HG03460 (cell line): ENCODE results near the gene TEC.
A peak's percentile ranks its signal among the peaks of the same experiment; 100 is the strongest.
"Not testable (repeated sequence)": the region's sequence is repeated elsewhere in the genome, so short reads cannot be mapped to it uniquely, and the experiment has no call there.

Experiments used
- ATAC-seq: cut with Tn5 transposase; IDR thresholded peaks from one replicate; pipeline ENCODE4 v1.9.1; 2021; ENCODE audit not compliant: unreplicated experiment

TEC gene

DNA sequence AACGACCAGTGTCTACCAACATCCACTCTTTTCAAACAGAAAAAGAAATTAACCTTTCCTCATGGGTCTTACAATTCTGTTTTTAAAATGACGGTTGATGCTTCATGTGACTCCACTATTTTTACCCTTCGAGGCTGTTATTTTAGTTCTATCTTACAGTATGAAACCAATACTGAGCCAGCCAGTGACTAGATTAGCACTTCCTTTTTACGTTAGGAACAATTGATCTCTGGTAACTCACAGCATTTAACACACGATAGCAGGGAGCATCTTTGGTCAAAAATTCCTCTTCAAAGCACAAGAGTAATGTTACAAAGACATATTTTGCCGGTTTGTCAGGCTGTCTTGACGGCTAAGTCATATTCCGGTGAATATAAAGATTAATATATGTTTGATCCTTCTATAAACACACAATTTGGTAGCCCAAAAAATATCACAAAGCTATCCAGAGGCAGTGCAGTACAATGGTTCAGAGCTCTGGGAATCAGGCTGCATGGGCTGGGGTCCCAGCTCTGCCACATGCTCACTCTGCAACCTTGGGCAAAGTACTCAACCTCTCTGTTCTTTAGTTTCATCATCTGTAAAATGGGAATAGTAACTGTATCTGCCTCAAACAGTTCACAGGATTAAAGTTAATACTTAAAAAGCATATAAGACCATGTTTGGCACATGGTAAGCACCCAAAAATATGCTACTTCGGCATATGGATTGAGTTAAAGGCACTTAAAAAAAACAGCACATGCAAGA is 72.7 kb downstream of the TEC start:
- ATAC-seq = peak; percentile 70

DNA sequence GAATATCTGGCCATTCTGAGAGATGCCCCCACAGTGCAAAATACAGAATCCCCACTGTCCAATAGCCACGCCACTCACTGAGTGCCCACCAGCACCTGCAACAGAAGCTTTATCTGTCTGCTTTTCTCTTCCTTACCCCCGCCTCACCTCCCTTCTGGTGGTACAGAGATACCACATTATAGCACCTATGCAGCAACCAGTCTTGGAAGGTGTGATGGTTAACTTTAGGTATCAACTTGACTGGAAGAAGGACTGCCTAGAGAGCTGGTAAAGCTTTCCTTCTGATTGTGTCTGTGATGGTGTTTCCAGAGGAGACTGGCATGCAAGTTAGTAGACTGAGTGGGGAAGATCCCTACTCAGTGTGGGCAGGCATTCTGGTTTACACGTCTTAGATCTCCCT is 73.8 kb downstream of the TEC start:
- ATAC-seq = no peak

DNA sequence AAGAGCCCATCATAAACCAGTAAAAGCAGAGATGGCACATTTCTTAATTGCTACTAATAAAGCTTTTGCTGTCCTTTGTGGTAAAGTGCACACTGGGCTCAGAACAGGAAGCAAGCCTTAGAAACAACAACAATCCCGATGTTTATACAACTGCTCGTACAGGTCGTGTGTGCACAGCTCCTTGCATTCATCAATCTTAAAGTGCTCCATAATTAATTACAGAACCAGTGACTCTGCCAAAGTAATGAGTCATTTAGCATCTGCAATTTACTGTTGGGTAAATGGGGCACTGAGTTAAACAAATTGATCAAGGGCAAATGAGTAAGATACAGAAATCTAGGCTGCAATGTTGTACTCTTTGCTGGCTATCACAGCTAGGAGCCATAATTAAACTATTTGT is 74.3 kb downstream of the TEC start:
- ATAC-seq = no peak

GRCh38 chr4:48194971-48195370 is 74.7 kb downstream of the TEC start:
- no peak for ATAC-seq

GRCh38 chr4:48193921-48194468 is 75.6 kb downstream of the TEC start:
- no peak for ATAC-seq

DNA sequence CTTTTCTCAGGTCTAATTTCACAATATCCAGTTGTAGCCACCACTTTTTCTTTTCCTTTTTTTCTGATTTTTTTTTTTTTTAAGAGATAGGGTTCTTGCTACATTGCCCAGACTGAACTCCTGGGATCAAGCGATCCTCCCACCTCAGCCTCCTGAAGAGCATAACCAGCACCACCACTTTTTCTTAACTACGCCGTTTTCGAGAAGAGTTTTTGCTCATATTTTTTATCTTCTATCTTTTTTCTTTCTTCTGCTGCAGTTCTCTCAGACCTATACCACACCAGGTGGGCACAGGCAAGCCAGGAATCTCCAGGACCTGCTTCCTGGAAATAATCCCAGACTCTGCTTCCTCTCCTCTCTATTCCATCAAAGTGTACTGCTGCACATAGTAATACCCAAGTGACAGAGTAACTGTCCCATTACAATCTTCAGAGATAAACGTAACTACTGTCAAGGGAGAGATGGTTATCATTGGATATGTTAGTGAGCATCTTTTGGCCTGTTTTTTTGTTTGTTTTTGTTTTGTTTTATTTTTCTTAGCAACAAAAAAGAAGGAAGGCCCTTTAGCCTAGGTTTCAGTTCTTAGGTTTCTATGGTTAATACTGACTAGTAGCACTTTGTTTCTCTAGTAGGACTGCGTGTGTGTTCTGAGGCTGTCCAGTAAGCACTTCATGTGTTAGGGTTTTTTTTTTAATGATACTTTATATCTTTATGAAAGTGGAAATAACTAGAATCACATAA is 76.4 kb downstream of the TEC start:
- no peak for ATAC-seq

- no peak for ATAC-seq
Observed at GRCh38 chr4:48191758-48192157, 77.9 kb downstream of the TEC start.

DNA sequence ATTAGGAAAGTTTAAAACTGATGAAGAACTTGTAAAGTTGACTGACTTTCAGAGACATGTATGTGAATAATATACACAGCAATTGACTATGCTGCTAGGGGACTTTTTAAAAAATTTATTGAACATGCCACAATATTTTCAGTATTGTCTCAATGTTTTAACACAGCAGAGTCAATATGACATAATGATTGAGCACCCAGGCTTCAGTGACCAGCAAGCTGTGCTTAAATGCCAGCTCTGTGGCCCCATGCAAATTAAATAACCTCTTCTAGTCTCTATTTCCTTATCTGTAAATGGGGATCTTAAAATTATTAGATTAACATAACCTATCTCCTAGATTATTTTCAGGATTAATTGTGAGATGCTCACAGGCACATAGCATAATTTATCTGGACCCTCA is 78.8 kb downstream of the TEC start:
- peak; percentile 58 for ATAC-seq

DNA sequence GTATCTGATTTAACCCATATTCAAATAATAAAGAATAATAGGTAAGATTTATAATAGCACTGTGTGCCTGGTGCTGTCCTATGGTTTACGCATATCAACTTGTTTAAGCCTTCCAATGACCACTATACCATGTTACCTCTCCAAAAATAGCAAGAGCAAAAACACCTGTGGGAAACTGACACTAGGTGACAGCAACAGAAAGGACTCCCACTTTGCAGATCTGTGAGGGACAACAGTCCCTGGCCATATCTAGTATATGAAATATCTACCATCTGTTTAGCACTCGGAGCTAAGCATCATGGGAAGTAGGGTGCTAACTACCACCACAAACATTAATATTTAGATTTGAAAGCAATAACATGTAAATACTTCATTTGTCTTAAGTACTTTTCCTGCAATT is 79.9 kb downstream of the TEC start:
- ATAC-seq = no peak

DNA sequence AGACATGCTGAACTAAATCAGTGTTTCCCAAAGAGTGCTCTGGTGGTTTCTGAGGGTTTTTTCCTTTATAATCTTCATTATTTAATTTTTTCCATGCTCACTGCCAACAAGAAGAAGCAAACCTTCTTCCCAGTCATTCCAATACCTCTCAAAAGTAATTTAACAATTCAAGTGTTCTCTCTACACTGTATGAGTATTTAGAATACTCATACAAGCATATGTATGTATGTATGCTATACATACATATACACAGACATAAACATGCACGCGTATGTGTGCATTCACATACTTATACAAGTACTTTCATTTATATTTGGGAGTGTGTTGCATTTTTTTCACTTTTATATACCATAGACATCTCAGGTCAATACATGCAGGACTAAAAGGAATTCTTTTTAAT is 81.2 kb downstream of the TEC start:
- no peak for ATAC-seq

- ATAC-seq = no peak
Observed at GRCh38 chr4:48187813-48188212, 81.8 kb downstream of the TEC start.

DNA sequence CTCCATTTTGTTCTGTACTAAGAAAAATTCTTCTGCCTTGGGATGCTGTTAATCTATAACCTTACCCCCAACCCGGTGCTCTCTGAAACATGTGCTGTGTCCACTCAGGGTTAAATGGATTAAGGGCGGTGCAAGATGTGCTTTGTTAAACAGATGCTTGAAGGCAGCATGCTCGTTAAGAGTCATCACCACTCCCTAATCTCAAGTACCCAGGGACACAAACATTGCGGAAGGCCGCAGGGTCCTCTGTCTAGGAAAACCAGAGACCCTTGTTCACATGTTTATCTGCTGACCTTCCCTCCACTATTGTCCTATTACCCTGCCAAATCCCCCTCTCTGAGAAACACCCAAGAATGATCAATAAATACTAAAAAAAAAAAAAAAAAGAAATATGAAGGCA is 82.6 kb downstream of the TEC start:
- ATAC-seq = not testable (repeated sequence)

DNA sequence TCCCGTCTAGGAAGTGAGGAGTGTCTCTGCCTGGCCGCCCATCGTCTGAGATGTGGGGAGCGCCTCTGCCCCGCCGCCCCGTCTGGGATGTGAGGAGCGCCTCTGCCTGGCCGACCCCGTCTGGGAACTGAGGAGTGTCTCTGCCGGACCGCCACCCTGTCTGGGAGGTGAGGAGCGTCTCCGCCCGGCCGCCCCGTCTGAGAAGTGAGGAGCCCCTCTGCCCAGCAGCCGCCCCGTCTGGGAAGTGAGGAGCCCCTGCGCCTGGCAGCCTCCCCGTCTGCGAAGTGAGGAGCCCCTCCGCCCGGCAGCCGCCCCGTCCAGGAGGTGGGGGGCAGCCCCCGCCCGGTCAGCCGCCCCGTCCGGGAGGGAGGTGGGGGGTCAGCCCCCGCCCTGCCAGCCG is 83.2 kb downstream of the TEC start:
- not testable (repeated sequence) for ATAC-seq

DNA sequence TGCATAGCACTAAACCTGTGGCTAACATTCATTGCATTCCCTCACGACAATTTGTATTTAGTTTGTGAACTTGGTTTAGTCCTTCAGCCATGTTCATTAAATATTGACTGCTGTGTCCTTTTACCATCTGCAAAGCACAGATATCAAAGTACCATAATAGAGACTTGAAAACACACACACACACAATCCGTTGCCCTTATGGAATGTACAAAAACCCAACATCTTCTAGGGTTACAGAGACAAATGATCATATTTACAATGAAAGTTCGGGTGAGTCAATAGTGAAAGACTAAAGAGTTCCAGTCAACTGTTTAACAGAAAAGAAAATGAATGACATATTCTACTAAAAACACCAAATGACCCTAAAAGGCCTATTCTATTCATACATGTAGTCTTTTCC is 84.8 kb downstream of the TEC start:
- ATAC-seq = no peak

GRCh38 chr4:48180234-48180633 is 89.4 kb downstream of the TEC start:
- no peak for ATAC-seq

DNA sequence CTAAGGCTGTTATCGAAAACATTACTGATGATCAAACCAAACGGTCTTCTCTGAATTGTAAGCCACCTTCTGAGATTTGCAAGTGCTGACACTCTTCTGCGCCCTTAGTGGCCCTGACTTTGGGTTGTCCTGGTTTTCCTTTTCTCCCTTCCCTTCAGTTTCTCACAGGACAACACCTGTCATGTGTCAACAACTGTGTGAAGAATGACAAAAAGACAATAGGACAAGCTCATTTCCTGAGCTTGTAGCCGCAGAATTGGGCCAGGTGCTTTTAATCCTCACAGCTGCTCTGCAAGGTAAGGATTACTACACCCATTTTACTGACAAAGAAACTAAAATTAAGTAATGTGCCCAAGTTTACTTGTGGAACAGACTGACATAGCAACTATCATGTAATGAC is 90.7 kb downstream of the TEC start:
- ATAC-seq = no peak

DNA sequence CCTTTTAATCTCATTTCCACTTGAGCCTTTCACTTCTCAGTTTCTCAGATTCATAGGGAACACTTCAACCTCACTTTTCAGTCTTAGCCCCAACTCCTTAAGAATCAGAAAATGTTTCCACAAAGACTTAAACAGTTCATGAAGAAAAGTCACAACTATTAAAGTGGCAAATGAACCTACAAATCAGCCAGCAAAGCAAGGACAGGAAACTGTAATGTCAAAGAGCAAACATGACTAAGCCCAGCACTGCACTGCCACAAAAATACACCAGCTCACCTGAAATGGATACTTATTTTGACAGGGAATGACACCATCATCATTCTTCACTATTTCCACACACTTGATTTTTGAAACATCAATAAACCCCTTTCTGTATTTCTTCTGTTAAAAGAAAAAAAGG is 93.8 kb downstream of the TEC start:
- no peak for ATAC-seq

DNA sequence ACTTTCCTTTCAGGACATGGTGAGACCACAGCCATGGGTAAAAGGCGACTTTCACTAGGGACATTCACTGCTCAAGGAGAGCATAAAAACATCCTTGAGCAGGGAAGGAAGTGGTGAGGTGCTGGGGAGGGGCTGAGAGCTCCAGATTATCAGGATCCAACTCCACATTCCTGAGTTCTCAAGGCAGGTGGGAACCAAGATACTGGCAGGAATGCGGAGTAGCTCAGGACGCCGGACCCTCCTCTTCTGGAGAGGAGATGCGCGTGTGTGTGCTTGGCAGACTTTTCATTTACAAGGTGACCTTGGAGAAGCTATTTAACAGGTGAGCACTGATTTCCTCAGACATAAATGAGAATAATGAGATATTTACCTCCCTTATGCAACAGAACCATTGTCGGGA is 94.3 kb downstream of the TEC start:
- no peak for ATAC-seq

DNA sequence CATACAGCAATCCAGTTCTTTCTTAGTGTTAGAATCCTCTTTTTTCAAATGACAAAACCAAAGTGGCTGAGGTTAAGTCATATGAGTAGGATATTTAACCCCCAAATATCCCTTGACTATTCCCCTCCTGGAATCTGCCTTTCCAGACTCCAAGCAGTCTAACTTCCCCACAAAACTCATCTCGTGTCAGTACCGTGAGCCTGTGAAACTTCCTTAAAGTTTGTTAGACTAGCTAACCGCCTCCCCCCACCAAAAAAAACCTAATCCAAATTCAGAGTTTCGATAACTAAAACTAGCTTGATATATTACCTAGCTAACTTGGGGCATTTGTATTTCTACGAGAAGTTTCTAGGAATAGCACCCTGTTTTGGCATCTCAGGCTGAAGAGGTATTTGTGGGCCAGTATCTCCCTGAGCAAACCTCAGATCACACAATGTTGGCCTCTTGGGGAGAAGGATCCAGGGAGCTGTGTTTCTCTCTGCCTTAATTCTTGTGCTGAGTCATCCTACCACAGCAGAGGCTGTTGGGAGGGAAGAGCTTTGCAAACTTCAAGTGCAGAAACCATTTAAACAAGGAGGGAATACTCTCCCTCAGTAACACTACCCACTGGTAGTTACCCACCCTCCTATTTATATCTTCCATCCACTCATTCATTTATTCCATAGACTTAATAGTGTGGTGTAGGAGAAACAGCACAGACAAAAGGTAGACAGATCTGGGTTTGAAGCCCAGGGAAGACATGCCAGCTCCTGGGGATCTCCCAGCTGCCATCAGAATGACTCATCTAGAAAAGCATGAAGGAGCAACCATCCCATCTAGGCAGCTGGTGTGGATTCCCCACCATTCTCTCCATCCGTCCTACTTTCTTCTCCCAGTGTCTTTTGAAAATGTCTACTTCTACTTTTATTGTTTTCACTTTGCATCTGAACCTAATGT is 96.3 kb downstream of the TEC start:
- ATAC-seq = peak; percentile 67

- no peak for ATAC-seq
Observed at GRCh38 chr4:48172651-48173050, 97.0 kb downstream of the TEC start.

DNA sequence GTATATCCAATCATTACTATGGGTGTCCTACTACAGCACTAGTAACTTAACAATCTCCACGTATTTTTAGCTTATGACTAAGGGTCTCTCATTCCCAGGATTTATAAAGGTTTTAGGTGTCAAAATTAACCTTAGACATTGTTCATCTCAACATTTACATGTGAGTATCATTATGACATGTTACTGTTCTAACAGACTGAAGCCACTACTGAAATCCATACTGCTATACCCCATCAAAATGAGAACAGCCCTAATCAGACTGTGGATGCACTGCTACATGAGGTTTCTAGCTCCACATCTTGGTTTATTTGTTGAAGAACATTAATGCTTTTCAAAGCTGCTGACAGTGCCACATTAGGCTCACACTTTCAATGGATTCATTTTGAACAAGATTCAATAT is 100.0 kb downstream of the TEC start:
- ATAC-seq = no peak
